NCI-H524 treated with DMSO at 0.1 percent for 48 hours (cell line): Measurements from ENCODE around the gene THSD4.
"Not testable (repeated sequence)": the region's sequence is repeated elsewhere in the genome, so short reads cannot be mapped to it uniquely, and the experiment has no call there.

Experiments used
- DNase-seq: peaks from one replicate; lab custom pipeline; 2025; lab: John Stamatoyannopoulos, UW

Gene THSD4

DNA sequence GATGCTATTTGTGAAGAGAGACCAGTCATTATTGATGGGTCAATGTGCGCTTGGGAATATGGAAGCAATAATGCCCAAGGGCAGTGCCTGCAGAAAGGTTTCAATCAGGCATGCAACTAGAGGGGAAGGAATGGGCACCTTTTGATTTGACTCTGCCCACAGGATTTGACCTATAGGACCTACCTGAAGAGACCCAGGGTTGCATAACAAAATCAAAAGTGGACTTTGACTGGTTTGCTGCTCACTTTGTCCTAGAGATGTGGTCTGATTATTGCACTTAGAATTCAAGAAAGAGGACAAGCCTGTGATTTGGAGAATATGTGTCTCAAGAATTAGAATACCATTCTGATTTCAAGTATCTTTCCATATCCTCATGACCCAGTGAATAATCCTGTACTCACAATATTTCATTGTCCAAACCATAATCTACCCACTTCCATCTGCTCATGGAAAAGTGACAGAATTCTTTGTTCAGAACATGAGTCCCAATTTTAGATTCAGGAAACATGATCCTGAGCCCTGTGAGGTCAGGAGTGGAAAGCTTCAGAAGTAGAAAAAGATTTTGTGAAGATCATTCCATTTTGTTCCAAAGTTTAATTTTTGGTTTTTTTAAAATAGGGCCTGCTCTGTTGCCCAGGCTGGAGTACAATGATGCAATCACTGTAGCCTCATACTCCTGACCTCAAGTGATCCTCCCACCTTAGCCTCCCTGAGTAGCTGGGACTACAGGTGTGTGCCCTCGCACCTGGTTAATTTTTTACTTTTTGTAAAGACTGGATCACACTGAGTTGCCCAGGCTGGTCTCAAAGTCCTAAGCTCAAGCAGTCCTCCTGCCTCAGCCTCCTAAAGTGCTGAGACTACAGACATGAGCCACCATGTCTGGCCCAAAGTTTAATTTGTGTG lies 543.8 kb downstream of the THSD4 start:
- no peak for DNase-seq

DNA sequence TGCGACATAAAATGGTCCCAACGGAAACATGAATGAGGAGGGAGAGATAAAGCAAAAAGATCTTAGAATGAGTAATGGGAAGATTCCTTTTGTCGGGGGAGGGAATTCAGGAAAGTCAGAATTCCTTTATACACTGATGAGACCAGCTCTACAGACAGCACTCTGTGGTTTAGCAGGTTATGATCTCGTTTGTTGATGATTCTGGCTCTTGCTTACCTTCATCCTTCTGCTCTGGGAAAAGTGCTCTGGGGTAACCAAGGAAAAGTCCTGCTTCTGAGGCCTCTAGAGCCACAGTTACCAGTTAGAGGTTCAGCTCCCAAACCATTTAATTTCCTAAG lies 544.4 kb downstream of the THSD4 start:
- no peak for DNase-seq

DNA sequence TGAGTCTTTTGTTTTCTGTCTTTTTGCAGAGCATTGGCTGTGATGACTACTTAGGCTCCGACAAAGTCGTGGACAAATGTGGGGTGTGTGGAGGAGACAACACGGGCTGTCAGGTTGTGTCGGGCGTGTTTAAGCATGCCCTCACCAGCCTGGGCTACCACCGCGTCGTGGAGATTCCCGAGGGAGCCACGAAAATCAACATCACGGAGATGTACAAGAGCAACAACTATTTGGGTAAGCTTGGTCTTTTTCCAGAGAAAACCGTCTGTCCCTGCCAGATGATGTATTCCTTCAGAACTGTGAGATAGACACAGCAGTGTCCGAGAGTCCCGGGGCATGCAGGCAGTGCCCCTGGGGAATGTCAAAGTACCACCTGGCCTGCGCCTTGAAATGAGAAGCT lies 545.2 kb downstream of the THSD4 start:
- no peak for DNase-seq

DNA sequence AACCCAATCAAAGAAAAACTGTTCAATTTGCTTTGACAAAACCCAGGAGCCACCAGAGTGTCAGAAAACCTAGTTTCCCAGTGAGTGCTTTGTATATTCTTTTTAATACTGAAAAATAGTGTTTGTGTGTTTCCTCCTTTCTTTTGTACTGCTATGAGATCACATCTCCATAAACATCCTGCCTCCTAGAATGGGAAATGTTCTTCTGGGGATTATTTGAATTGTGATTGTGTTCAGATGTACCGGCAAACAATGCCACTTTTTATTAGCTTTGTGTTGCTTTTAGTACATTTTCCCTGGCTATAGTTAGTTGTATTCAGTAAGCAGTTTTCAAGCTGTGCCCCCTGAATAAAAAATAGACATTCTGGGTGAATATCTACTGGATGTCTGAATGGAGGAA lies 547.0 kb downstream of the THSD4 start:
- no peak for DNase-seq

DNA sequence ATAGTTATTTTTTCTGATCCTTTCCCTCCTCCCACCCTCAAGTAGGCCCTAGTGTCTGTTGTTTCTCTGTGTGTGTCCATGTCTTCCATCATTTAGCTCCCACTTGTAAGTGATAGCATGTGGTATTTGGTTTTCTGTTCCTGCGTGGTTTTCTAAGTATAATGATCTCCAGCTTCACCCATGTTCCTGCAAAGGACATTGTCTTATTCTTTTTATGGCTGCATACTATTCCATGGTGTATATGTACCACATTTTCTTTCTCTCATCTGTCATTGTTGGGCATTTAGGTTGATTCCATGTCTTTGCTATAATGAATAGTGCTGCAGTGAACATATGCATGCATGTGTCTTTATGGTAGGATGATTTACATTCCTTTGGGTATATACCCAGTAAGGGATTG lies 549.4 kb downstream of the THSD4 start:
- no peak for DNase-seq

DNA sequence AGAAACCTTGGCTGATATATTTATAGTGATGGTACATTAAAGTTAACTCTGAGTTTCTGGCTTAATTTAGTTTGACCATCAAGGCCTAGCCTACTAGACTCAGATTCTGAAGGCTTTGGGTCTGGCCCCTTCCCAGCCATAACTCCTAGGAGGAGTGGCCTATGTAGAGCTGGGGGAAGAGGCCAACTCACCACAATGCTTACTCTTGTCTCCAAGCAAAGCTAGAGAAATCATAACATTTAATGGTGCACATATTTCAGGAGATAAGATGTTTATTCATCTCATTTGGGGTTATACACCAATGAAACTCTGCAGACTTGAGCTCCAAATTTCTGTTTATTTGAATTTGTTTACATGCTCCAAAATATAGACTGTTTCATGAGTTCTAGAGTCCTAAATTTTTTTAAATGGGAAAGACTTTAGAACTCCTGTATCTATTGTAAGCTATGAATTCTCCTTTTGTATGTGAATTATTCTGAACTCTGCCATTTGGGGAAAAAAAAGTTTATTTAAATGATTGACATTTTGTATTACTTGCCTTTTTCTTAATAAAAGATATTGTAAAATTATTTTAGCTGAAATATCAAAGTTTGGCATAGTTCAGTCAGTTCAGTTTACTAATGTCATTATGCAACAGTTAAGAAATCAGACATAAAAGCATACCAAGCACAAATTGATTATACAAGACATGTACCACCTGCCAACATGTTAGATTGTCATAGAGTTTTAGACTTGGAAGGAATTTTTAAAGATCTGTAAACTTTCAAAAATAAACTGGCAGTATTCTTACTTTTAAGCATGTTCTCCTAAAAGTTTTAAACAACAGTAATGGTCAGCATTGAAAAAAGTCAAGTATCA lies 551.7 kb downstream of the THSD4 start:
- no peak for DNase-seq

DNA sequence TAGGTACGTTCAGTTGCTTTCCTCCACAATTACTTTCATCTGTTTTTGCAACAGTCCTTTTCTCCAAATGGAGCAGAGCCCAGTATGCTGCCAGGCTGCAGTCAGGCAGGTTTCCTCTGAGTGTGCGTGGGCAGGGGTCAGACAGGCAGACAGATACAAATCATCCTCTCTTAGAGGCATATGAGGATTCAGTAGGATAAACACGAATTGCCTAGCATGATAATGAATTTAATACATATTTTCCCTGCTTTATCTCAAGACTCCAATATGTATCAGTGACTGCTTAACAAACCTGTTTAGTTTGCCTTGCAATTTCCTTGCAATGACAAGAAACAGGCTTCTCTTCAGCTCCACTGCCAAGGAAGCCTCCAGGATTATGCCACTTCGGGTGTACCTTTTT lies 554.4 kb downstream of the THSD4 start:
- no peak for DNase-seq

DNA sequence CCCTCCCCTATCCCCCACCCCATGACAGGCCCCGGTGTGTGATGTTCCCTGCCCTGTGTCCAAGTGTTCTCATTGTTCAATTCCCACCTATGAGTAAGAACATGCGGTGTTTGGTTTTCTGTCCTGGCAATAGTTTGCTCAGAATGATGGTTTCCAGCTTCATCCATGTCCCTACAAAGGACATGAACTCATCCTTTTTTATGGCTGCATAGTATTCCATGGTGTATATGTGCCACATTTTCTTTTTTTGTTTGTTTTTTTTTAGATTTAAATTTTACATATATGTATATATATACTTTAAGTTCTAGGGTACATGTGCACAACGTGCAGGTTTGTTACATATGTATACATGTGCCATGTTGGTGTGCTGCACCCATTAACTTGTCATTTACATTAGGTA lies 555.0 kb downstream of the THSD4 start:
- not testable (repeated sequence) for DNase-seq

DNA sequence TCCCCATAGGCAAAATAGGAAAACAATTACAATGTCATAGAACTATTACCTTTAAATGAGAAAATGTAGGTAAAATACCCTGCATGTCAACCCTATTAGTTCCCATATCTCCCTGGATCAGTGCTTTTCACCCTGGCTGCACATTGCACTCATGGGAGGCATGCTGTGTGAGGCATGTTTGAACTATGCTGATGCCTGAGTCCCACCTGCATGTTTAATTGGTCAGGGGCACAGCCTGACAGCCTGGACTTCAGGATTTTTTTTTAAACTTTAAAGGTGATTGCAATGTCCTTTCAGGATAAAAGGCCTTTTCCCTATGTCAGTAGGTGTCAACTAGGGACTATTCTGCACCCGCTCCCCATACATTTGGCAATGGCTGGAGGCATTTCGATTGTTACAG lies 559.1 kb downstream of the THSD4 start:
- DNase-seq = no peak

DNA sequence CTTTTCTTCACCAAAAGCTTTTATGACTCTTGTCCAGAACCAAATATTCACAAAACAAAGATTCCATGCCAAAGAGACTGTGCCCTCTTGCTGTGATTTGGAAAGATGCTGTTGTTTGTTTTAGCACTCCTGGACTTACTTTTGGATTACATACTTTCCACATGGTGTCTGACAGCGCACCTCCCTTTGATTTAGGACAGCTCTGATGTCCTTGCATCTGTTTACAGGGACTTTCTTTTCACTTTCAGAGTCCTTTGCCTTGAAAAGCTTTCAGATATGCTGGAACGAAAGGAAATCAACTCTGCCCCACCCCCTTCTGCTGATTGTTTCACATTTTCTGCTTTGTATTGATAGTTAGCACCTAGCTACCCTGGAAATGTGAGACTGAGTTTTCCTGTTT lies 562.1 kb downstream of the THSD4 start:
- DNase-seq = no peak

DNA sequence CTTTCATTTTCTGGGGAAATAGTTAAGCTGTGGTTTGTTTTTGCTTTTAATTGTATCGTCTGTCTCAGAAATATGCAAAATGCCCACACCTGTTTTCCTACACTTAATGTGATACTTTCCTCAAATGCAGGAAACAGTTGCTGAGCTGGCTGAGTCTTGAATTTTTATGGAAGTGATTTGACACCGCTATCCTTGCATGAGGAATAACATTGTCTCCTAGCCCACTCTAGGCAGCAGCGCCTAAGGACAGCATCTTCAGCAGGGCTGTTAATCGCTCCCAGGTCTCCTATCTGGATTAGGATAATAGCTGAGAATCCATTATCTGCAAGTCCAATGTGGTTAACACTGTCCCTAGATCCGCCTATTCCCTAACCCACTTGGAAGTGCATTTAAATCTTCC lies 562.5 kb downstream of the THSD4 start:
- no peak for DNase-seq

DNA sequence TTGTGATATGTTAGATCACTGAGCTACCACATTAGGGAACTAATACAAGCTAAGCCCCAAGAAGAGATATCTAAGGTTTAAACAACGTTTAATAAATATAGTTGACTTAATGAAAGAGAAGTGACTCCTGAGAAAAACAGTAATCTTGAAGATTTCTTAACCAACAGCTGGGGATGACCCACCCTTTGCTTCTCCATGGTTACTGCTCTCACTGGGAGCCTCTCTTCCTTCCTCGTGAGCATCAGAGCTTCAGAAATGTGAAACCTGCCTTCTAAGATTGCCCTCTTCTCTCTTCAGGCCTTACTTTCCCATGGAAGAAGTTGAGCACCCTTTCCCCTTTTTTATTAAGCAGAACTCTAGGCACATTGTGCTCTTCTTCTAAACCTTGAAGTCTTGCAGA lies 562.9 kb downstream of the THSD4 start:
- no peak for DNase-seq

DNA sequence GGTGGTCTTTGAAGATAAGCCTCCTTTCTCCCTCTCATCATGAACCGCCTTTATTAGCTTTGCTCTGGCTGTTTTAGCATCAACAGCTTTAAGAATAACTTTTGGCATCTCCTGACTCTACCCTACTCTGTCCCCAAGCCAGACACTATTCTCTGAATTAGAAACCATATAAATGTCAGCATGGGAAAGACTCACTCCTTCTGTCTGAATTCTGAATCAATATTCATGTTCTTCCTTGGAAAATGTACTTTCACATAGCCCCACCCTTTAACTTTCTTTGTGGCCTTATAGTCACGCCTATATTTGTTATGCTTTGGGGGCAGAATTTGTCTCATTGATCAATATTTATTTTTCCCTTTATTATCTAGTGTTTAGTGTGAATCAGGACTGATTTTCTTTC lies 563.3 kb downstream of the THSD4 start:
- DNase-seq = no peak

DNA sequence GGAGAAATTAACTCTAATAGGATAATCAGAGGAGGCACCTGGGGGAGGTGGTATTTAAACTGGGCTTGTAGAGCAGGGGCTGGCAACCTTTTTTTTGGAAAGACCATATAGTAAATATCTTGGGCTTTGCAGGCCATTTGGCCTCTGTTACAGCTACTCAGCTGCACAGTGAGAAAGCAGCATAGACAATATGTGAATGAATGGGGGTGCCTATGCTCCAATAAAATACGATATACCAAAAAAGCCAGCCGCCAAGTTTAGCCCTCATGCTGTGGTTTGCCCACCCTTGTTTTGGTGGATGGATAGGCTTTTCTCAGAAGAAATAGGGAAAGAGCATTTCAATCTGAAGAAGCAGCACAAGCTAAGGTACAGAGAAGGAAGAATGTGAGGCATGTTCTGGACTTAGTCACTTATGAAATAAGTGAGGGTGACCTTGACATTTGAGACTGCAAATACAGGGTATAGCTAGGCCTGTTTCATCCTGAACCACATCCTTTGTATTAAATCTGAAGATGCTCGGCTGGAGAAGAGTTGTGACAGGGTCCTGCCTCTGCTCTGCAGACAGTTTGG lies 564.0 kb downstream of the THSD4 start:
- DNase-seq = no peak

DNA sequence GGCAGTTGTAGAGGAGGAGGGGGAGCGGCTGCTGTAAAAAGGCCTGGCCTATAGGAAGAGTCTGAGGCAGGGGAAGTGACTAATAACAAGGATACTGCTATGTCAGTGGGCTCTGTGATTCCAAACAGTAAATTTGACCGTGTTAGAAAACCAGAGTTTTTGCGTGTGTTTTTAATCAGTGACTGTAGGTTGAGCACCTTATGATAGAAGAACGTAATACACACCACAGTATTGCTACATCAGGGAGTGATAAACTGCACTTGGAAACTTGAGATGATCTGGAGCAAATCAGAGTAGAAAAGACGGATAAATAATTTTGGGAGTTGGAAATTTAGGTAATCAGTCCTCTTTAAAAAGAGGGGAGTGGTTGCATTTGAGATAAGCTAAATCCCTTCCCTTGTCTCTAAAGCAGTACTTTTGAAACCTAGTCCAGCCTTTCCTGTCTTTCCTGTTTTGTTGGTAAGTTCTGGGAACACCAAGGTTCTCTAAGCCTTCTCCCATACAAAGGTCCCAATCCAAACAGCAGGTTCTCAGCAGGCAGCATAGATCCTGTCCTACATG lies 564.6 kb downstream of the THSD4 start:
- DNase-seq = no peak

DNA sequence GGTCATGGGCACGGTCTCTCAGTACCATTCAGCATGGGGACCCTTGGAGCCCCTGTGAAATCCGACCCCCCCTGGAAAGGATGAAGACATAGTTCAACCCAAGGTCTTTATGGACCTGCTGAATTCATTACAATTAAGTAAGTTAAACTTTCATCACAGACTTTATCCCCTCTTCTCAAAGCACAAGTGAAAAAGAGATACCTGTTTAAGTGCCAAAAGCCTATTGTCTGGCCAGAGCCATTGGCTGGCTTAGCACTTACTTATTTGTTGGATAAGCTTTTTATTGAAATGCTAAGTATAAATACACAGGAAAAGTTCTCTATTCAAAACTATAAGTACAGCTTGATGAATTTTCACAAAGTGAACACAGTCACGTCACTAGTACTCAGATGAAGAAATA lies 566.7 kb downstream of the THSD4 start:
- no peak for DNase-seq

DNA sequence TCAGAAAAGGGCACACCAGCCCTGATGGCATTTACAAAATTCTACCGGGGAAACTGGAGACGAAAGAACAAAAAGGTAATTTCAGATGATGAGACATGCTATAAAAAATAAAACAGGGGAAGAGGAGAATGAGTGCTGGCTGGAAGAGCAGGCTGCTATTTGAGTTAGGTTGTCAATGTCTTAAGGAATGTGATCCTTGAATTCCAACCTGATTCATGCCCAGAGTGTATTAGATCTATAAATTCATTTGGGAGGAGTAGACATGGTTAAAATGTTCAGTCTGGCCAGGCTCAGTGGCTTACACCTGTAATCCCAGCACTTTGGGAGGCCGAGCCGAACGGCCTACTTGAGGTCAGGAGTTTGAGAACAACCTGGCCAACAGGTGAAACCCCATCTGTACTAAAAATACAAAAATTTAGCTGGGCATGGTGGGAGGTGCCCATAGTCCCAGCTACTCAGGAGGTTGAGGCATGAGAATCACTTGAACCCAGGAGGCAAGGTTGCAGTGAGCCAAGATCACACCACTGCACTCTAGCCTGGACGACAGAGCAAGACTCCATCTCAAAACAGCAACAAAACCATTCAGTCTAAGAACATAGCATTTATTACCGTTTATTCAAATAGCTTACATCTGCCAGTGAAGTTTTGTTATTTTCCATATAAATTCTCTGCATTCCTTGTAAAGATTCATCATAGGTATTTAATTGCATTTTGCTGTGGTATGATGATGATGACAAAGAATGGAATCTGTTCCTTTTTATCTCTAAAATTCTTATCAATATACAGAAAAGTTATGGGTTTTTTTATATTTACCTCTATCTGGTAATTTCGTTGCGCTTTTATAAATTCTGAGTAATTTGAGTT lies 568.4 kb downstream of the THSD4 start:
- DNase-seq = no peak

DNA sequence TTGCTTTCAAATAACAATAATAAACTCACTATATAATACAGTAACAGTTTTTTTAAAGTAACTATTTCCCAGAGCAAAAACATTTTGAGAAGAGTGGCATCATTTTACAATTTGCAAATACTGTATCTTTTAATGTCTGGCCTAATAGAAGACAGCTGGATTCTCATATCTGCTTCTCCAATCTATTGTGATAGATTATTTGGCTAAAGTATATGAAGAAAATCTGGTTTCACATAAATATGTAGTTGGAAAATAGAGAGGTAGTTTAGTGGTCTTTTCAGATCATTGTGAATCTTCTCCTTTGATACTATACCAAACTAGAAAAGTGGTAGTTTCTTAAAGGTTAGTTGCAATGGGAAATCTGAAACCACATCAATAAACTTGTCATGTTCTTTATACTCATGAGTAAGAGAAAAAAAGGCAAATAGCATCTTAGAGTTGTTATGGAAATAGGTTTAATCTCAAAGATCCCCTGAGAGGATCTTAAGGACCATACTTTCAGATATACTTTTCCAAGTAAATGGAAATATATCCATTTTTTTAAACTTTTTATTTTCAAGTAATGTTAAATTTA lies 570.2 kb downstream of the THSD4 start:
- no peak for DNase-seq

DNA sequence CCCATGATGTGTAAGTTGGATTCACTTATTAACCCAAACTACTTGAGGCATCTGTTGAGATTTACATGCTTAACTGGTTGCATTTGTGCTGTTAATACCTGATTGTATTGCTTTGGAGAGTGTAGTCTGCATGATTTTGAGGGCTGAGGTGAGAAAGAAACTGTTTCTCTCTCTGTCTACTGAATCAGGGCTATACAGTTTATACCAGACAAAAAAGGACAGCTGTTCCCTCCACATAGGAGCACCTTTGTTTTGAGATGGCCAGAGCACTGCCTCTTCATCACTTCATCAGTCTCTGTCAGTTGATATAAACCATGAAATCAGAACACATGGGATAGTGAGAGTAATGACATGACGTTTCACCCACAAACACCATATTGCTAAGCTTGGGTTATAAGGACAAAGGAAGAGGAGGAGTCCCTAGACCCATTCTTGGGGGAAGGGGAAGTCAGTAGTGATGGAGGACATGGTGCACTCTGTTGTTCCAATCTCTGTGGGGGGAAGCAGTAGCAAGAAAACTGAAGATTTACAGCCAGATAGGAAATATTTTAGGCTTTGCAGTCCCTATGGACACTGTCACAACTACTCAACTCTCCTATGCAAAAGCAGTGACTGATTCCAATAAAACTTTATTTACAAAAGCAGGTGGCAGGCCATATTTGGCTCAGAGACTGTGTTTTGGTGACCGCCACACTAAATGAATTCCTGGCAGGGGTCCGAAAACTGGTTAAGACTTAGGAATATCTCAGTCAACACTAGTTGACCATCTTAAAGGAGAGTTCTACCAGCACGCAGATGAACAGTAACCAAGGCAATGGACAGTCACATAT lies 571.2 kb downstream of the THSD4 start:
- peak; percentile 27 for DNase-seq

DNA sequence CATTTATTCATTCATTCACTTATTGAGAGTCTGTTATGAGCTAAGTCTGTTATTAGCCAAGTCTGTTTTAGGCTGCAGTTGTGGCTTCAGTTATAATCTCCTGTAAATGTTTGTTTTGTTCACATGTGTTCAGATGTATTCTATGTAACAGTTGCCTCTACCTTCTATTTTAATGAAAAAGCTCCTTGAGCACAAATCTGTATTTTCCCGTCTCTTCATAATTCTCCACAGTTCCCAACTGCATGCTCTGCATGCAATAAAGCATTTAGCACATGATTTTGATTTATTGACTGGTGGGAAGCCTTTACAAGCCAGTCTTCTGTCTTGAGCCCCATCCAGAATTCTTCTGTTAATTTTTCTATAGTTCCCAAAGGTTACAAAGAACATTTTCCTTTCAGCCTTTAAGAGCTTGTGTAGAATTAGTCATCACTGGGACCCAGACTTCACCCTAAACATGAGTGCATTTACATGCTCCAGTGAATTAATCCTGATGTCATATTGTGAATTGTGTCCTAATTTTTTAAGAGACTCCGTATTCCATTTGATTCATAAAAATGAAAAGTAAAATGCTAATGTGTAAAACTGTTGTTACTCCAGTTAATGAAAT lies 572.7 kb downstream of the THSD4 start:
- DNase-seq = no peak
